ENCODE results near the gene EIF1.

EIF1 gene

GRCh38 chr17:41655611-41656111 is 33.0 kb upstream of the EIF1 start:
- peaks cover 0 to 18% of the 10 kb centered on the region in 2 donors for H3K4me1 ChIP-seq (ENCODE audit: control insufficient read depth in 2 of 2, insufficient read depth in 1 of 2, low read depth in 1 of 2, low read length in 2 of 2)
- H3K14ac ChIP-seq (ENCODE audit: low read length): peak overlapping the region; percentile 82
- no peak overlapping the region for H3K4me2 ChIP-seq (ENCODE audit: insufficient read depth, low read length, poor library complexity, severe bottlenecking)
- H3K23ac ChIP-seq (ENCODE audit: low read depth, low read length, poor library complexity): no peak overlapping the region
- peak overlapping the region; percentile 67 for H2AFZ ChIP-seq (ENCODE audit: low read length)
- H2BK5ac ChIP-seq (ENCODE audit: low read length): peak overlapping the region; percentile 83
- peak overlapping the region; percentile 72 for H2BK120ac ChIP-seq (ENCODE audit: low read depth, low read length)
- peak overlapping the region; percentile 89 for H4K91ac ChIP-seq (ENCODE audit: low read depth, low read length, poor library complexity)
- H2AK5ac ChIP-seq (ENCODE audit: low read depth, low read length): peak overlapping the region; percentile 99
- H4K8ac ChIP-seq (ENCODE audit: low read depth, low read length): peak overlapping the region; percentile 93
- H3K4me3 ChIP-seq (ENCODE audit: low read length in 2 of 2): no peak overlapping the region
- peak overlapping the region; percentile 98 for H3K4ac ChIP-seq (ENCODE audit: low read length)
- peak overlapping the region; percentile 80 for H3K9ac ChIP-seq (ENCODE audit: low read depth, low read length, poor library complexity)
- WGBS, 2 donors (ENCODE audit: extremely low coverage in 2 of 2, insufficient read length in 2 of 2, insufficient replicate concordance in 1 of 2): no CpG with 5 or more reads among the region's 18 CpGs
- peak overlapping the region; percentile 93 for H2BK12ac ChIP-seq (ENCODE audit: low read length)
- H3K9me3 ChIP-seq (replicated peaks in 1 of 2; ENCODE audit: control insufficient read depth in 2 of 2, insufficient read depth in 1 of 2, low read depth in 1 of 2, low read length in 2 of 2): peaks cover 0 to 3% of the 10 kb centered on the region in 2 donors
- peak overlapping the region; percentile 99 for H3K18ac ChIP-seq (ENCODE audit: low read length)
- no peaks in the 10 kb centered on the region for H3K79me1 ChIP-seq (ENCODE audit: low read depth, low read length)
- peaks cover 0 to 57% (median 2%) of the 10 kb centered on the region in 3 experiments for H3K27me3 ChIP-seq (ENCODE audit: control insufficient read depth in 3 of 3, insufficient read depth in 3 of 3, low read depth in 1 of 3, low read length in 3 of 3)
- H3K36me3 ChIP-seq (replicated peaks in 1 of 2; ENCODE audit: control insufficient read depth in 2 of 2, insufficient read depth in 2 of 2, low read length in 2 of 2): no peaks in the 10 kb centered on the region
- no peak overlapping the region for H3K27ac ChIP-seq (replicated peaks; ENCODE audit: low read length)
- no peak for DNase-seq (ENCODE audit: low spot score)
- peak overlapping the region; percentile 99 for H2BK15ac ChIP-seq (ENCODE audit: low read length)

GRCh38 chr17:41656249-41657023 is 32.2 kb upstream of the EIF1 start:
- Histone ChIP-seq H4K8ac (ENCODE audit: low read depth, low read length) (peak overlapping the region; percentile 43), H2BK120ac (ENCODE audit: low read depth, low read length) (peak overlapping the region; percentile 97), H3K4me2 (ENCODE audit: insufficient read depth, low read length, poor library complexity, severe bottlenecking) (no peak overlapping the region), H3K4me3 (ENCODE audit: low read length in 2 of 2) (no peak overlapping the region), H3K14ac (ENCODE audit: low read length) (peak overlapping the region; percentile 79), H3K79me1 (ENCODE audit: low read depth, low read length) (no peaks in the 10 kb centered on the region), H2AK5ac (ENCODE audit: low read depth, low read length) (peak overlapping the region; percentile 99), H3K9me3 (replicated peaks in 1 of 2; ENCODE audit: control insufficient read depth in 2 of 2, insufficient read depth in 1 of 2, low read depth in 1 of 2, low read length in 2 of 2) (peaks cover 0 to 3% of the 10 kb centered on the region in 2 donors), H3K4ac (ENCODE audit: low read length) (peak overlapping the region; percentile 90), H3K4me1 (ENCODE audit: control insufficient read depth in 2 of 2, insufficient read depth in 1 of 2, low read depth in 1 of 2, low read length in 2 of 2) (peaks cover 0 to 18% of the 10 kb centered on the region in 2 donors), H3K27ac (replicated peaks; ENCODE audit: low read length) (no peak overlapping the region), H3K23ac (ENCODE audit: low read depth, low read length, poor library complexity) (peak overlapping the region; percentile 81), H2BK5ac (ENCODE audit: low read length) (peak overlapping the region; percentile 83), H2AFZ (ENCODE audit: low read length) (no peak overlapping the region), H2BK15ac (ENCODE audit: low read length) (peak overlapping the region; percentile 99), H3K36me3 (replicated peaks in 1 of 2; ENCODE audit: control insufficient read depth in 2 of 2, insufficient read depth in 2 of 2, low read length in 2 of 2) (no peaks in the 10 kb centered on the region), H2BK12ac (ENCODE audit: low read length) (peak overlapping the region; percentile 81), H3K27me3 (ENCODE audit: control insufficient read depth in 3 of 3, insufficient read depth in 3 of 3, low read depth in 1 of 3, low read length in 3 of 3) (peaks cover 0 to 58% (median 2%) of the 10 kb centered on the region in 3 experiments), H4K91ac (ENCODE audit: low read depth, low read length, poor library complexity) (peak overlapping the region; percentile 83), H3K9ac (ENCODE audit: low read depth, low read length, poor library complexity) (peak overlapping the region; percentile 74), H3K18ac (ENCODE audit: low read length) (peak overlapping the region; percentile 99)
- no peak for DNase-seq (ENCODE audit: low spot score)
- no CpG with 5 or more reads among the region's 16 CpGs for WGBS, 2 donors (ENCODE audit: extremely low coverage in 2 of 2, insufficient read length in 2 of 2, insufficient replicate concordance in 1 of 2)

GRCh38 chr17:41657176-41657754 is 31.4 kb upstream of the EIF1 start:
- Histone ChIP-seq H2BK15ac (ENCODE audit: low read length) (peak overlapping the region; percentile 46), H3K4ac (ENCODE audit: low read length) (no peak overlapping the region), H3K4me1 (ENCODE audit: control insufficient read depth in 2 of 2, insufficient read depth in 1 of 2, low read depth in 1 of 2, low read length in 2 of 2) (peaks cover 0 to 15% of the 10 kb centered on the region in 2 donors), H2BK120ac (ENCODE audit: low read depth, low read length) (no peak overlapping the region), H3K23ac (ENCODE audit: low read depth, low read length, poor library complexity) (no peak overlapping the region), H4K91ac (ENCODE audit: low read depth, low read length, poor library complexity) (no peak overlapping the region), H3K14ac (ENCODE audit: low read length) (no peak overlapping the region), H3K9me3 (replicated peaks in 1 of 2; ENCODE audit: control insufficient read depth in 2 of 2, insufficient read depth in 1 of 2, low read depth in 1 of 2, low read length in 2 of 2) (no peaks in the 10 kb centered on the region), H3K9ac (ENCODE audit: low read depth, low read length, poor library complexity) (no peak overlapping the region), H2BK5ac (ENCODE audit: low read length) (no peak overlapping the region), H3K4me3 (ENCODE audit: low read length in 2 of 2) (no peak overlapping the region), H2BK12ac (ENCODE audit: low read length) (no peak overlapping the region), H2AK5ac (ENCODE audit: low read depth, low read length) (peak overlapping the region; percentile 99), H3K18ac (ENCODE audit: low read length) (peak overlapping the region; percentile 29), H3K79me1 (ENCODE audit: low read depth, low read length) (no peaks in the 10 kb centered on the region), H3K4me2 (ENCODE audit: insufficient read depth, low read length, poor library complexity, severe bottlenecking) (no peak overlapping the region), H3K36me3 (replicated peaks in 1 of 2; ENCODE audit: control insufficient read depth in 2 of 2, insufficient read depth in 2 of 2, low read length in 2 of 2) (no peaks in the 10 kb centered on the region), H2AFZ (ENCODE audit: low read length) (no peak overlapping the region), H3K27me3 (ENCODE audit: control insufficient read depth in 3 of 3, insufficient read depth in 3 of 3, low read depth in 1 of 3, low read length in 3 of 3) (peaks cover 0 to 58% (median 0%) of the 10 kb centered on the region in 3 experiments), H4K8ac (ENCODE audit: low read depth, low read length) (no peak overlapping the region), H3K27ac (replicated peaks; ENCODE audit: low read length) (no peak overlapping the region)
- WGBS, 2 donors (ENCODE audit: extremely low coverage in 2 of 2, insufficient read length in 2 of 2, insufficient replicate concordance in 1 of 2): no CpG with 5 or more reads among the region's 16 CpGs
- no peak for DNase-seq (ENCODE audit: low spot score)

GRCh38 chr17:41657936-41658335 is 30.7 kb upstream of the EIF1 start:
- H3K27ac ChIP-seq (replicated peaks; ENCODE audit: low read length): no peak overlapping the region
- H2BK120ac ChIP-seq (ENCODE audit: low read depth, low read length): no peak overlapping the region
- H4K8ac ChIP-seq (ENCODE audit: low read depth, low read length): no peak overlapping the region
- H2BK5ac ChIP-seq (ENCODE audit: low read length): no peak overlapping the region
- peaks cover 0 to 15% of the 10 kb centered on the region in 2 donors for H3K4me1 ChIP-seq (ENCODE audit: control insufficient read depth in 2 of 2, insufficient read depth in 1 of 2, low read depth in 1 of 2, low read length in 2 of 2)
- H3K18ac ChIP-seq (ENCODE audit: low read length): peak overlapping the region; percentile 20
- H3K9ac ChIP-seq (ENCODE audit: low read depth, low read length, poor library complexity): no peak overlapping the region
- no peak for DNase-seq (ENCODE audit: low spot score)
- H2BK15ac ChIP-seq (ENCODE audit: low read length): peak overlapping the region; percentile 46
- H2BK12ac ChIP-seq (ENCODE audit: low read length): no peak overlapping the region
- no peaks in the 10 kb centered on the region for H3K9me3 ChIP-seq (replicated peaks in 1 of 2; ENCODE audit: control insufficient read depth in 2 of 2, insufficient read depth in 1 of 2, low read depth in 1 of 2, low read length in 2 of 2)
- peaks cover 0 to 58% (median 0%) of the 10 kb centered on the region in 3 experiments for H3K27me3 ChIP-seq (ENCODE audit: control insufficient read depth in 3 of 3, insufficient read depth in 3 of 3, low read depth in 1 of 3, low read length in 3 of 3)
- no peak overlapping the region for H3K4me2 ChIP-seq (ENCODE audit: insufficient read depth, low read length, poor library complexity, severe bottlenecking)
- no peak overlapping the region for H3K14ac ChIP-seq (ENCODE audit: low read length)
- no peaks in the 10 kb centered on the region for H3K79me1 ChIP-seq (ENCODE audit: low read depth, low read length)
- H3K4me3 ChIP-seq (ENCODE audit: low read length in 2 of 2): no peak overlapping the region
- no peak overlapping the region for H2AK5ac ChIP-seq (ENCODE audit: low read depth, low read length)
- H2AFZ ChIP-seq (ENCODE audit: low read length): no peak overlapping the region
- no peak overlapping the region for H4K91ac ChIP-seq (ENCODE audit: low read depth, low read length, poor library complexity)
- WGBS, 2 donors (ENCODE audit: extremely low coverage in 2 of 2, insufficient read length in 2 of 2, insufficient replicate concordance in 1 of 2): no CpG with 5 or more reads among the region's 12 CpGs
- H3K4ac ChIP-seq (ENCODE audit: low read length): no peak overlapping the region
- no peak overlapping the region for H3K23ac ChIP-seq (ENCODE audit: low read depth, low read length, poor library complexity)
- H3K36me3 ChIP-seq (replicated peaks in 1 of 2; ENCODE audit: control insufficient read depth in 2 of 2, insufficient read depth in 2 of 2, low read length in 2 of 2): no peaks in the 10 kb centered on the region
